BE2C (cell line): Measurements from ENCODE around the gene ANKRD44.

Experiments
- DNase-seq: peaks from one replicate; pipeline ENCODE4 v3.0.0-alpha.2; 2020
- H3K27me3 ChIP-seq: fragments of 250-450 bp; sonication (Bioruptor Pico); 2 replicates; pipeline ENCODE4 v1.5.1; 2020; ENCODE audit warnings: mild to moderate bottlenecking
- H3K36me3 ChIP-seq: fragments of 250-450 bp; sonication (Bioruptor Pico); 2 replicates; pipeline ENCODE4 v1.5.1; 2020; ENCODE audit warnings: mild to moderate bottlenecking
- H3K4me1 ChIP-seq: fragments of 250-450 bp; sonication (Bioruptor Pico); 2 replicates; pipeline ENCODE4 v1.5.1; 2020
- H3K4me3 ChIP-seq: 2 replicates; pipeline ENCODE4 v1.5.1; 2011; ENCODE audit warnings: low read depth, low read length
- H3K9me3 ChIP-seq: fragments of 250-450 bp; sonication (Bioruptor Pico); 2 replicates; pipeline ENCODE4 v1.5.1; 2020
- TF ChIP-seq, protein P1 (sequence below): IDR thresholded peaks from 2 replicates; pipeline ENCODE4 v1.5.1; 2012; ENCODE audit warnings: mild to moderate bottlenecking, low read depth, low read length

The ANKRD44 gene

GRCh38 chr2:197307933-197308521, 2.6 kb downstream of the ANKRD44 start:
- H3K9me3 ChIP-seq: no peaks in the 10 kb centered on the region
- peaks cover 15% of the 10 kb centered on the region for H3K4me1 ChIP-seq
- H3K4me3 ChIP-seq: no peak overlapping the region
- H3K27me3 ChIP-seq: no peaks in the 10 kb centered on the region
- TF ChIP-seq, protein P1, sequence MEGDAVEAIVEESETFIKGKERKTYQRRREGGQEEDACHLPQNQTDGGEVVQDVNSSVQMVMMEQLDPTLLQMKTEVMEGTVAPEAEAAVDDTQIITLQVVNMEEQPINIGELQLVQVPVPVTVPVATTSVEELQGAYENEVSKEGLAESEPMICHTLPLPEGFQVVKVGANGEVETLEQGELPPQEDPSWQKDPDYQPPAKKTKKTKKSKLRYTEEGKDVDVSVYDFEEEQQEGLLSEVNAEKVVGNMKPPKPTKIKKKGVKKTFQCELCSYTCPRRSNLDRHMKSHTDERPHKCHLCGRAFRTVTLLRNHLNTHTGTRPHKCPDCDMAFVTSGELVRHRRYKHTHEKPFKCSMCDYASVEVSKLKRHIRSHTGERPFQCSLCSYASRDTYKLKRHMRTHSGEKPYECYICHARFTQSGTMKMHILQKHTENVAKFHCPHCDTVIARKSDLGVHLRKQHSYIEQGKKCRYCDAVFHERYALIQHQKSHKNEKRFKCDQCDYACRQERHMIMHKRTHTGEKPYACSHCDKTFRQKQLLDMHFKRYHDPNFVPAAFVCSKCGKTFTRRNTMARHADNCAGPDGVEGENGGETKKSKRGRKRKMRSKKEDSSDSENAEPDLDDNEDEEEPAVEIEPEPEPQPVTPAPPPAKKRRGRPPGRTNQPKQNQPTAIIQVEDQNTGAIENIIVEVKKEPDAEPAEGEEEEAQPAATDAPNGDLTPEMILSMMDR: no peak
- no peaks in the 10 kb centered on the region for H3K36me3 ChIP-seq
- DNase-seq: no peak

- peaks cover 15% of the 10 kb centered on the region for H3K4me1 ChIP-seq
Measured at GRCh38 chr2:197307236-197307932, 3.2 kb downstream of the ANKRD44 start.

DNA sequence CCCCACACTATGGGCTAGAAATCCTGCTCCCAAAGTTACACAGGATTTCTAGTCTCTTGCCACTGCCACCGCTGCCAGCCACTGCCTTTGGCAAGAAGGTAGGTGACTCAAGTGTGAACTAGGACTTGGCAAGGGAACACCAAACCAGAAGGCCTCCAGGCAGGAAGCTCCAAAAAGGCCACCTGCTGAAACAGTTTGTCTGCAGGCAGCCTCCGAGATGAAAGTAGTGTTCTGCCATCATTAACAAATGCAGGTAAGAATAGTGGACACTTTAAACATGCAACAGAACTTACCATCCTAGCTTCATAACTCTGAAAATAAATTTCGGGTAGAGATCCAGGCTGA, 3.9 kb downstream of the ANKRD44 start:
- H3K4me3 ChIP-seq: no peak overlapping the region
- H3K27me3 ChIP-seq: no peaks in the 10 kb centered on the region
- TF ChIP-seq, protein P1: no peak
- DNase-seq: peak; percentile 31
- no peaks in the 10 kb centered on the region for H3K36me3 ChIP-seq
- H3K4me1 ChIP-seq: peaks cover 12% of the 10 kb centered on the region
- H3K9me3 ChIP-seq: no peaks in the 10 kb centered on the region

More at GRCh38 chr2:197307236-197307932, 3.2 kb downstream of the ANKRD44 start:
- no peaks in the 10 kb centered on the region for H3K36me3 ChIP-seq
- TF ChIP-seq, protein P1: peak; percentile 44
- no peaks in the 10 kb centered on the region for H3K9me3 ChIP-seq
- DNase-seq: peak; percentile 31
- no peaks in the 10 kb centered on the region for H3K27me3 ChIP-seq
- H3K4me3 ChIP-seq: no peak overlapping the region

GRCh38 chr2:197306024-197306695, 4.4 kb downstream of the ANKRD44 start:
- H3K9me3 ChIP-seq: no peaks in the 10 kb centered on the region
- TF ChIP-seq, protein P1: no peak
- DNase-seq: no peak
- no peak overlapping the region for H3K4me3 ChIP-seq
- peaks cover 7% of the 10 kb centered on the region for H3K4me1 ChIP-seq
- no peaks in the 10 kb centered on the region for H3K36me3 ChIP-seq
- H3K27me3 ChIP-seq: no peaks in the 10 kb centered on the region

DNA sequence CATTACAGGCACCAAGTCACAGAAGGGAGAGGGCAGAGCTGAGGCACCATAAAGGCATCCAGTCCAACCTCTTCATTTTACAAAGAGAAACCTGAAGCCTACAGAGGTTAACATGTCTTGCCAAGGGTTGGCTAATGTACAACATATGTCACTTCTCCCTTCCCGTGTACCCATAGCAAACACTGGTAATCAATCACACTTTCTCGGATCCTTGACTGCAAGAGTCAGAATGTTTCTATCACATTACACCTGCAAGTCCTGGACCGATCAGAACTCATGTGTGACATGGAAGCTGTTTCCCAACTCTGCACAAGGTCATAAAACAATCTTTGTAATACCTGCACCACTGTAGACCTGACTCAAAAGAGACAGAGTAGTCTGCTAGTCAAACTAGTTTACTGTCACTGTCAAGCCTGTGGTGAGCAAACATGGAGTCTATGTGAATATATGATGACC, 6.0 kb downstream of the ANKRD44 start:
- TF ChIP-seq, protein P1: no peak
- Histone ChIP-seq H3K27me3 (no peaks in the 10 kb centered on the region), H3K9me3 (no peaks in the 10 kb centered on the region), H3K4me1 (peaks cover 5% of the 10 kb centered on the region; the same call in 1 of the 2 replicates), H3K4me3 (no peak overlapping the region), H3K36me3 (no peaks in the 10 kb centered on the region)
- DNase-seq: no peak

- H3K4me3 ChIP-seq: no peak overlapping the region
- H3K9me3 ChIP-seq: no peaks in the 10 kb centered on the region
- H3K4me1 ChIP-seq: no peaks in the 10 kb centered on the region
- TF ChIP-seq, protein P1: no peak
- no peaks in the 10 kb centered on the region for H3K36me3 ChIP-seq
- no peaks in the 10 kb centered on the region for H3K27me3 ChIP-seq
- DNase-seq: no peak
Measured at GRCh38 chr2:197300139-197300538, 10.4 kb downstream of the ANKRD44 start.
